GM12878 (cell line): ENCODE results near the gene LILRB3.

Source experiments
- CBX3 ChIP-seq: fragments of 200-600 bp; sonication (generic); IDR thresholded peaks from 2 replicates; pipeline ENCODE4 v1.6.1; 2016; ENCODE audit warnings: low read depth, borderline replicate concordance
- EZH2 ChIP-seq: IDR thresholded peaks from 2 replicates; pipeline ENCODE4 v1.6.1; 2012; ENCODE audit warnings: low read depth, mild to moderate bottlenecking, control low read depth, inconsistent platforms, low read length, borderline replicate concordance; ENCODE audit not compliant: control insufficient read depth
- POLR2AphosphoS5 ChIP-seq: IDR thresholded peaks from 2 replicates; pipeline ENCODE4 v1.6.1; 2011; ENCODE audit warnings: mild to moderate bottlenecking, low read length, inconsistent platforms
- RAD21 ChIP-seq: IDR thresholded peaks from 2 replicates; pipeline ENCODE4 v1.6.1; 2011; ENCODE audit warnings: mild to moderate bottlenecking, low read depth, low read length, moderate library complexity; ENCODE audit not compliant: insufficient read depth
- SIN3A ChIP-seq: IDR thresholded peaks from 2 replicates; pipeline ENCODE4 v1.6.1; 2012; ENCODE audit warnings: low read depth, low read length, improper control_type of control experiment
- TCF7 ChIP-seq: IDR thresholded peaks from 2 replicates; pipeline ENCODE4 v1.6.1; 2014; ENCODE audit warnings: antibody characterized with exemption, borderline replicate concordance
- TF ChIP-seq, protein P1 (sequence below), 3 experiments: IDR thresholded peaks in 2 of 3; conservative IDR thresholded peaks in 1 of 3; 2 replicates each; pipeline ENCODE4 v1.5.1; 2011; ENCODE audit warnings: low read depth in 3 of 3, low read length in 3 of 3, mild to moderate bottlenecking in 3 of 3, control low read depth in 2 of 3, moderate library complexity in 2 of 3, inconsistent platforms in 1 of 3, mixed read lengths in 1 of 3; ENCODE audit not compliant: control insufficient read depth in 2 of 3, insufficient read depth in 1 of 3; ENCODE audit errors: extremely low read depth in 1 of 3

DNA sequence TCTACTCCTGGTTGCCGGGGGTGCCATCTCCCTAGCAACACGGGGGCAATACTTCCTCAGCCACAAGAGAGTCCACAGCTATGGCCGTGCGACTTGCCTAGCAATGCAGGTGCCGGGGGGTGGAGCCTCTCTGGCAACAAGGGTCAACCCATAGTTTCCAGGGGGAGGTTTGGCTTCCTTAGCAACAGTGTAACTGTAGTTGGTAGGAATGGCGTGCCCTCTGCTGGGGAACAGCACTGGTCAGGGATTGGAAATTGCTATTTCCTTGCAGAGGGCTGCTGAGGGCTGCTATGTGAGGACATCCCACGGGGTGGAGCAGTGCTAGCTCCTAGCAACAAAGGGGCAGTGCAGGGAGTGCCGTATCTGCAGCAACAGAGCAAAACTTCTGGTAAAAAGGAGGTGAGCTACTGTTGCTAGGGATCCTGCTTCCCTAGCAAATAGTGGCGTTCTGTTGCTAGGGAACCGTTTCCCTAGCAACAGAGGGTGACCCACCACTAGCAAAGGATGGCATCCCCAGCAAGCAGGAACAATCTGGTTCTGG is 42.8 kb downstream of the LILRB3 start:
- TF ChIP-seq CBX3: no peak
- no peak for TF ChIP-seq POLR2AphosphoS5
- TF ChIP-seq SIN3A: no peak
- TF ChIP-seq TCF7: no peak
- TF ChIP-seq EZH2: no peak
- TF ChIP-seq, protein P1, sequence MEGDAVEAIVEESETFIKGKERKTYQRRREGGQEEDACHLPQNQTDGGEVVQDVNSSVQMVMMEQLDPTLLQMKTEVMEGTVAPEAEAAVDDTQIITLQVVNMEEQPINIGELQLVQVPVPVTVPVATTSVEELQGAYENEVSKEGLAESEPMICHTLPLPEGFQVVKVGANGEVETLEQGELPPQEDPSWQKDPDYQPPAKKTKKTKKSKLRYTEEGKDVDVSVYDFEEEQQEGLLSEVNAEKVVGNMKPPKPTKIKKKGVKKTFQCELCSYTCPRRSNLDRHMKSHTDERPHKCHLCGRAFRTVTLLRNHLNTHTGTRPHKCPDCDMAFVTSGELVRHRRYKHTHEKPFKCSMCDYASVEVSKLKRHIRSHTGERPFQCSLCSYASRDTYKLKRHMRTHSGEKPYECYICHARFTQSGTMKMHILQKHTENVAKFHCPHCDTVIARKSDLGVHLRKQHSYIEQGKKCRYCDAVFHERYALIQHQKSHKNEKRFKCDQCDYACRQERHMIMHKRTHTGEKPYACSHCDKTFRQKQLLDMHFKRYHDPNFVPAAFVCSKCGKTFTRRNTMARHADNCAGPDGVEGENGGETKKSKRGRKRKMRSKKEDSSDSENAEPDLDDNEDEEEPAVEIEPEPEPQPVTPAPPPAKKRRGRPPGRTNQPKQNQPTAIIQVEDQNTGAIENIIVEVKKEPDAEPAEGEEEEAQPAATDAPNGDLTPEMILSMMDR (IDR thresholded peaks at IDR 0.05 in 2 of 3, conservative IDR thresholded peaks at IDR 0.05 in 1 of 3; ENCODE audit: control insufficient read depth in 2 of 3, extremely low read depth in 1 of 3, insufficient read depth in 1 of 3, low read depth in 3 of 3, low read length in 3 of 3): peak in 2 of 3 experiments; percentile 17 to 23; a peak in 1 of 6 replicates
- TF ChIP-seq RAD21: peak; percentile 24
